ENCODE data around the gene EDC4. TPM values are rescaled to one million over a fixed set of nuclear protein-coding genes. Genes with fewer than 3 reads are reported as not detected.

Gene EDC4
- total and polyA plus RNA-seq, 9 of the 15 experiments (the other 6 are each of a cell fraction or from before 2014, with no cell fraction given) = 1.1 to 131 (median 74.0) TPM

- no peak for TF ChIP-seq ZNF512 (tag; IDR thresholded peaks at IDR 0.05)
- no peak for TF ChIP-seq RNF219 (CRISPR knock-in tag; IDR thresholded peaks at IDR 0.05)
- TF ChIP-seq, protein P1, sequence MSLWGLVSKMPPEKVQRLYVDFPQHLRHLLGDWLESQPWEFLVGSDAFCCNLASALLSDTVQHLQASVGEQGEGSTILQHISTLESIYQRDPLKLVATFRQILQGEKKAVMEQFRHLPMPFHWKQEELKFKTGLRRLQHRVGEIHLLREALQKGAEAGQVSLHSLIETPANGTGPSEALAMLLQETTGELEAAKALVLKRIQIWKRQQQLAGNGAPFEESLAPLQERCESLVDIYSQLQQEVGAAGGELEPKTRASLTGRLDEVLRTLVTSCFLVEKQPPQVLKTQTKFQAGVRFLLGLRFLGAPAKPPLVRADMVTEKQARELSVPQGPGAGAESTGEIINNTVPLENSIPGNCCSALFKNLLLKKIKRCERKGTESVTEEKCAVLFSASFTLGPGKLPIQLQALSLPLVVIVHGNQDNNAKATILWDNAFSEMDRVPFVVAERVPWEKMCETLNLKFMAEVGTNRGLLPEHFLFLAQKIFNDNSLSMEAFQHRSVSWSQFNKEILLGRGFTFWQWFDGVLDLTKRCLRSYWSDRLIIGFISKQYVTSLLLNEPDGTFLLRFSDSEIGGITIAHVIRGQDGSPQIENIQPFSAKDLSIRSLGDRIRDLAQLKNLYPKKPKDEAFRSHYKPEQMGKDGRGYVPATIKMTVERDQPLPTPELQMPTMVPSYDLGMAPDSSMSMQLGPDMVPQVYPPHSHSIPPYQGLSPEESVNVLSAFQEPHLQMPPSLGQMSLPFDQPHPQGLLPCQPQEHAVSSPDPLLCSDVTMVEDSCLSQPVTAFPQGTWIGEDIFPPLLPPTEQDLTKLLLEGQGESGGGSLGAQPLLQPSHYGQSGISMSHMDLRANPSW (CRISPR knock-in tag; IDR thresholded peaks at IDR 0.05) = no peak
- TF ChIP-seq TOE1 (IDR thresholded peaks at IDR 0.05; ENCODE audit: borderline replicate concordance) = no peak
- peak; percentile 71; the same call in 1 of the 2 replicates for TF ChIP-seq TOE1 (CRISPR knock-in tag; IDR thresholded peaks at IDR 0.05; ENCODE audit: borderline replicate concordance, low read depth)
- TF ChIP-seq STAT5A (IDR thresholded peaks at IDR 0.05; ENCODE audit: borderline replicate concordance, low read length) = no peak
- TF ChIP-seq, protein P2, sequence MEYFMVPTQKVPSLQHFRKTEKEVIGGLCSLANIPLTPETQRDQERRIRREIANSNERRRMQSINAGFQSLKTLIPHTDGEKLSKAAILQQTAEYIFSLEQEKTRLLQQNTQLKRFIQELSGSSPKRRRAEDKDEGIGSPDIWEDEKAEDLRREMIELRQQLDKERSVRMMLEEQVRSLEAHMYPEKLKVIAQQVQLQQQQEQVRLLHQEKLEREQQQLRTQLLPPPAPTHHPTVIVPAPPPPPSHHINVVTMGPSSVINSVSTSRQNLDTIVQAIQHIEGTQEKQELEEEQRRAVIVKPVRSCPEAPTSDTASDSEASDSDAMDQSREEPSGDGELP (CRISPR knock-in tag; IDR thresholded peaks at IDR 0.05; ENCODE audit: borderline replicate concordance) = no peak
- TF ChIP-seq FOSL1 (tag; conservative IDR thresholded peaks at IDR 0.05) = no peak
- TF ChIP-seq EP300 (IDR thresholded peaks at IDR 0.05; ENCODE audit: low read length) = 0 out of 2 replicates have a peak, but pooled peaks have one; percentile 1
- TF ChIP-seq NCOA4 (IDR thresholded peaks at IDR 0.05; ENCODE audit: partially characterized antibody) = no peak
- TF ChIP-seq, protein P3, sequence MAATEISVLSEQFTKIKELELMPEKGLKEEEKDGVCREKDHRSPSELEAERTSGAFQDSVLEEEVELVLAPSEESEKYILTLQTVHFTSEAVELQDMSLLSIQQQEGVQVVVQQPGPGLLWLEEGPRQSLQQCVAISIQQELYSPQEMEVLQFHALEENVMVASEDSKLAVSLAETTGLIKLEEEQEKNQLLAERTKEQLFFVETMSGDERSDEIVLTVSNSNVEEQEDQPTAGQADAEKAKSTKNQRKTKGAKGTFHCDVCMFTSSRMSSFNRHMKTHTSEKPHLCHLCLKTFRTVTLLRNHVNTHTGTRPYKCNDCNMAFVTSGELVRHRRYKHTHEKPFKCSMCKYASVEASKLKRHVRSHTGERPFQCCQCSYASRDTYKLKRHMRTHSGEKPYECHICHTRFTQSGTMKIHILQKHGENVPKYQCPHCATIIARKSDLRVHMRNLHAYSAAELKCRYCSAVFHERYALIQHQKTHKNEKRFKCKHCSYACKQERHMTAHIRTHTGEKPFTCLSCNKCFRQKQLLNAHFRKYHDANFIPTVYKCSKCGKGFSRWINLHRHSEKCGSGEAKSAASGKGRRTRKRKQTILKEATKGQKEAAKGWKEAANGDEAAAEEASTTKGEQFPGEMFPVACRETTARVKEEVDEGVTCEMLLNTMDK (IDR thresholded peaks at IDR 0.05; ENCODE audit: borderline replicate concordance, insufficient read depth, low read depth, low read length, poor library complexity, severe bottlenecking) = no peak
- TF ChIP-seq MXI1 (IDR thresholded peaks at IDR 0.05; ENCODE audit: low read depth, low read length) = no peak
- no peak for TF ChIP-seq ZNF507 (tag; conservative IDR thresholded peaks at IDR 0.05)
- TF ChIP-seq ZNF445 (CRISPR knock-in tag; IDR thresholded peaks at IDR 0.05; ENCODE audit: low read depth) = no peak
- no peak for TF ChIP-seq GABPB2 (CRISPR knock-in tag; conservative IDR thresholded peaks at IDR 0.05)
- TF ChIP-seq PURB (CRISPR knock-in tag; IDR thresholded peaks at IDR 0.05; ENCODE audit: low read depth) = no peak
- TF ChIP-seq ZNF79 (CRISPR knock-in tag; IDR thresholded peaks at IDR 0.05; ENCODE audit: low read depth) = no peak
- TF ChIP-seq SMARCA4 (IDR thresholded peaks at IDR 0.05) = no peak
Measured at GRCh38 chr16:67892899-67893742, 20.3 kb downstream of the EDC4 start, which contains the start of gene PSKH1 (continued).
